ENCODE results near the gene NTMT2.

- TF ChIP-seq CTCF (IDR thresholded peaks at IDR 0.05), result no peak
- TF ChIP-seq POLR2A (IDR thresholded peaks at IDR 0.05; ENCODE audit: low read depth), result no peak
- TF ChIP-seq EP300 (IDR thresholded peaks at IDR 0.05), result no peak
- no peak for TF ChIP-seq POLR2AphosphoS5 (IDR thresholded peaks at IDR 0.05)
Measured at GRCh38 chr1:170140371-170140770, 5.4 kb upstream of the NTMT2 start.
